Measurements from ENCODE around the gene TRIM8. TPM values are rescaled to one million over a fixed set of nuclear protein-coding genes. Genes with fewer than 3 reads are reported as not detected.
A peak's percentile ranks its signal among the peaks of the same experiment; 100 is the strongest.

Gene TRIM8
- total RNA-seq, 1 donor from 2014 or later, result 31.4 TPM

- Mint-ChIP-seq H3K36me3 (peaks cover 5% of the 10 kb centered on the region), H3K27me3 (ENCODE audit: insufficient read depth, low read depth) (peaks cover 14% of the 10 kb centered on the region), H3K27ac (peak overlapping the region; percentile 90), H3K4me1 (peaks cover 60% of the 10 kb centered on the region), H3K9me3 (peaks cover 3% of the 10 kb centered on the region), H3K4me3 (peak overlapping the region; percentile 98)
- no peaks in the 10 kb centered on the region for H3K36me3 ChIP-seq
- peak overlapping the region; percentile 94 for H3K4me3 ChIP-seq
- H3F3A ChIP-seq (ENCODE audit: low read depth), result peaks cover 78% of the 10 kb centered on the region
- TF ChIP-seq, protein P1, sequence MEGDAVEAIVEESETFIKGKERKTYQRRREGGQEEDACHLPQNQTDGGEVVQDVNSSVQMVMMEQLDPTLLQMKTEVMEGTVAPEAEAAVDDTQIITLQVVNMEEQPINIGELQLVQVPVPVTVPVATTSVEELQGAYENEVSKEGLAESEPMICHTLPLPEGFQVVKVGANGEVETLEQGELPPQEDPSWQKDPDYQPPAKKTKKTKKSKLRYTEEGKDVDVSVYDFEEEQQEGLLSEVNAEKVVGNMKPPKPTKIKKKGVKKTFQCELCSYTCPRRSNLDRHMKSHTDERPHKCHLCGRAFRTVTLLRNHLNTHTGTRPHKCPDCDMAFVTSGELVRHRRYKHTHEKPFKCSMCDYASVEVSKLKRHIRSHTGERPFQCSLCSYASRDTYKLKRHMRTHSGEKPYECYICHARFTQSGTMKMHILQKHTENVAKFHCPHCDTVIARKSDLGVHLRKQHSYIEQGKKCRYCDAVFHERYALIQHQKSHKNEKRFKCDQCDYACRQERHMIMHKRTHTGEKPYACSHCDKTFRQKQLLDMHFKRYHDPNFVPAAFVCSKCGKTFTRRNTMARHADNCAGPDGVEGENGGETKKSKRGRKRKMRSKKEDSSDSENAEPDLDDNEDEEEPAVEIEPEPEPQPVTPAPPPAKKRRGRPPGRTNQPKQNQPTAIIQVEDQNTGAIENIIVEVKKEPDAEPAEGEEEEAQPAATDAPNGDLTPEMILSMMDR (IDR thresholded peaks at IDR 0.05), result no peak
- TF ChIP-seq EZH2phosphoT487 (IDR thresholded peaks at IDR 0.05) (no peak), EZH2 (IDR thresholded peaks at IDR 0.05) (no peak)
- peaks cover 74% of the 10 kb centered on the region for H3K79me2 ChIP-seq (ENCODE audit: low read depth)
- no peaks in the 10 kb centered on the region for H3K9me3 ChIP-seq (ENCODE audit: low read depth)
- peak overlapping the region; percentile 41 for H3K9ac ChIP-seq
- peak; percentile 64 for DNase-seq (ENCODE audit: low spot score)
- no peak overlapping the region for H3K27ac ChIP-seq
- no peaks in the 10 kb centered on the region for H3K27me3 ChIP-seq
- no peak overlapping the region for H2AFZ ChIP-seq (replicated peaks)
- H3K4me1 ChIP-seq, result peaks cover 54% of the 10 kb centered on the region
- peaks cover 64% of the 10 kb centered on the region for H4K20me1 ChIP-seq (ENCODE audit: low read depth)
- peak overlapping the region; percentile 94 for H3K4me2 ChIP-seq
These were observed 1.7 kb downstream of the TRIM8 start for GRCh38 chr10:102645741-102646609.

- Histone ChIP-seq H3K36me3 (no peaks in the 10 kb centered on the region), H3K9me3 (ENCODE audit: low read depth) (no peaks in the 10 kb centered on the region), H3K9ac (no peak overlapping the region), H2AFZ (replicated peaks) (no peak overlapping the region), H3K4me3 (peak overlapping the region; percentile 94), H3K4me1 (peaks cover 58% of the 10 kb centered on the region), H4K20me1 (ENCODE audit: low read depth) (peaks cover 72% of the 10 kb centered on the region), H3K4me2 (peak overlapping the region; percentile 94), H3K79me2 (ENCODE audit: low read depth) (peaks cover 82% of the 10 kb centered on the region), H3F3A (ENCODE audit: low read depth) (peaks cover 70% of the 10 kb centered on the region), H3K27ac (no peak overlapping the region), H3K27me3 (no peaks in the 10 kb centered on the region)
- TF ChIP-seq EZH2 (IDR thresholded peaks at IDR 0.05) (no peak), EZH2phosphoT487 (IDR thresholded peaks at IDR 0.05) (no peak)
- TF ChIP-seq, protein P1 (IDR thresholded peaks at IDR 0.05), result no peak
- Mint-ChIP-seq H3K27ac (peak overlapping the region; percentile 96), H3K4me1 (peaks cover 61% of the 10 kb centered on the region), H3K4me3 (peak overlapping the region; percentile 98), H3K27me3 (ENCODE audit: insufficient read depth, low read depth) (peaks cover 14% of the 10 kb centered on the region), H3K36me3 (peaks cover 5% of the 10 kb centered on the region), H3K9me3 (peaks cover 3% of the 10 kb centered on the region)
- DNase-seq (ENCODE audit: low spot score), result peak; percentile 29
These were observed 2.5 kb downstream of the TRIM8 start for GRCh38 chr10:102646610-102647442.

GRCh38 chr10:102647443-102648268 is 3.4 kb downstream of the TRIM8 start:
- Mint-ChIP-seq H3K4me3 (peak overlapping the region; percentile 98), H3K36me3 (peaks cover 5% of the 10 kb centered on the region), H3K9me3 (peaks cover 3% of the 10 kb centered on the region), H3K4me1 (peaks cover 66% of the 10 kb centered on the region), H3K27me3 (ENCODE audit: insufficient read depth, low read depth) (peaks cover 14% of the 10 kb centered on the region), H3K27ac (no peak overlapping the region)
- Histone ChIP-seq H4K20me1 (ENCODE audit: low read depth) (peaks cover 80% of the 10 kb centered on the region), H3F3A (ENCODE audit: low read depth) (peaks cover 65% of the 10 kb centered on the region), H3K9ac (no peak overlapping the region), H3K36me3 (no peaks in the 10 kb centered on the region), H3K4me3 (peak overlapping the region; percentile 94), H3K27ac (peak overlapping the region; percentile 99), H3K27me3 (no peaks in the 10 kb centered on the region), H3K4me1 (peaks cover 66% of the 10 kb centered on the region), H3K4me2 (peak overlapping the region; percentile 94), H3K79me2 (ENCODE audit: low read depth) (peaks cover 90% of the 10 kb centered on the region), H3K9me3 (ENCODE audit: low read depth) (no peaks in the 10 kb centered on the region), H2AFZ (replicated peaks) (no peak overlapping the region)
- TF ChIP-seq EZH2phosphoT487 (IDR thresholded peaks at IDR 0.05), result no peak
- DNase-seq (ENCODE audit: low spot score), result no peak

Data from neural progenitor cell (in vitro differentiated cells).